Fibroblast of lung (primary cell): ENCODE data around the gene MICAL2. TPM values are rescaled to one million over a fixed set of nuclear protein-coding genes. Genes with fewer than 3 reads are reported as not detected.

Experiments
- DNase-seq, 2 donors: peaks; one replicate each; pipeline versions ENCODE4 v3.0.0 to v3.0.0-alpha.2; 2010; ENCODE audit warnings: low read depth in 2 of 2
- H2AFZ ChIP-seq: 2 replicates; pipeline ENCODE4 v1.5.1; 2012; ENCODE audit warnings: low read length, control low read depth, inconsistent platforms
- H3K27ac ChIP-seq: 2 replicates; pipeline ENCODE4 v1.5.1; 2011; ENCODE audit warnings: low read length, control low read depth; ENCODE audit not compliant: insufficient read depth
- H3K27me3 ChIP-seq: 2 replicates; pipeline ENCODE4 v1.5.1; 2011; ENCODE audit warnings: mild to moderate bottlenecking, low read length; ENCODE audit not compliant: control insufficient read depth, insufficient read depth
- H3K36me3 ChIP-seq: 2 replicates; pipeline ENCODE4 v1.5.1; 2011; ENCODE audit warnings: low read length; ENCODE audit not compliant: control insufficient read depth, insufficient read depth
- H3K4me1 ChIP-seq: 2 replicates; pipeline ENCODE4 v1.5.1; 2011; ENCODE audit warnings: low read length; ENCODE audit not compliant: control insufficient read depth, insufficient read depth; ENCODE audit errors: extremely low read depth
- H3K4me2 ChIP-seq: 2 replicates; pipeline ENCODE4 v1.5.1; 2011; ENCODE audit warnings: low read length, control low read depth; ENCODE audit not compliant: insufficient read depth; ENCODE audit errors: extremely low read depth
- H3K4me3 ChIP-seq, 4 experiments: fragments of 200-600 bp in 1 of 4; sonication (generic) in 1 of 4; replicated peaks in 1 of 4; 2 replicates each; pipeline ENCODE4 v1.5.1; 2011 to 2016; ENCODE audit warnings: low read length in 4 of 4, low read depth in 3 of 4, mild to moderate bottlenecking in 3 of 4, control low read depth in 2 of 4, inconsistent platforms in 1 of 4, mixed read lengths in 1 of 4; ENCODE audit not compliant: insufficient read depth in 1 of 4; ENCODE audit errors: control extremely low read depth in 1 of 4
- H3K79me2 ChIP-seq: 2 replicates; pipeline ENCODE4 v1.5.1; 2012; ENCODE audit warnings: mild to moderate bottlenecking, low read length, inconsistent platforms; ENCODE audit not compliant: control insufficient read depth, insufficient read depth
- H3K9ac ChIP-seq: 2 replicates; pipeline ENCODE4 v1.5.1; 2011; ENCODE audit warnings: mild to moderate bottlenecking, low read length, control low read depth; ENCODE audit not compliant: insufficient read depth
- H3K9me3 ChIP-seq: 2 replicates; pipeline ENCODE4 v1.5.1; 2012; ENCODE audit warnings: low read depth, low read length; ENCODE audit not compliant: control insufficient read depth, insufficient read depth
- H4K20me1 ChIP-seq: 2 replicates; pipeline ENCODE4 v1.5.1; 2011; ENCODE audit warnings: low read length; ENCODE audit not compliant: control insufficient read depth, insufficient read depth; ENCODE audit errors: extremely low read depth
- CTCF ChIP-seq, 2 donors: IDR thresholded peaks in 1 of 2; conservative IDR thresholded peaks in 1 of 2; 1 replicate in 1 of 2; 2 replicates in 1 of 2; pipeline ENCODE4 v1.5.1; 2011 to 2012; ENCODE audit warnings: low read length in 2 of 2, control low read depth in 1 of 2, inconsistent platforms in 1 of 2, low read depth in 1 of 2, mild to moderate bottlenecking in 1 of 2
- EZH2 ChIP-seq: IDR thresholded peaks from 2 replicates; pipeline ENCODE4 v1.5.1; 2012; ENCODE audit warnings: low read length, control low read depth, mild to moderate bottlenecking; ENCODE audit errors: missing control alignments
- polyA plus RNA-seq, 2 donors: library from polyadenylated mRNA; depleted of rRNA in 1 of 2; stranded (reverse) in 1 of 2; unstranded in 1 of 2; fragments of >200 nt; gene quantifications; 2 replicates each; pipeline ENCODE4 v1.2.1, GENCODE V29; 2011 to 2012; ENCODE audit warnings: missing spikeins in 1 of 2
- total RNA-seq: library from RNA; depleted of rRNA; stranded (reverse); fragments of >200 nt; gene quantifications from 2 replicates; pipeline ENCODE4 v1.2.1, GENCODE V29; 2014

Gene MICAL2
- total and polyA plus RNA-seq, 2 donors (not counting 1 experiment from before 2014, with no cell fraction given), result 78.5 to 275 TPM

GRCh38 chr11:12271826-12272366 is 161.5 kb downstream of the MICAL2 start:
- TF ChIP-seq CTCF (conservative IDR thresholded peaks at IDR 0.05 in 1 of 2, IDR thresholded peaks at IDR 0.05 in 1 of 2; ENCODE audit: low read depth in 1 of 2, low read length in 2 of 2) (no peak), EZH2 (no peak)
- Histone ChIP-seq H4K20me1 (no peaks in the 10 kb centered on the region), H3K4me1 (peaks cover 7% of the 10 kb centered on the region), H3K9ac (no peak overlapping the region), H3K4me2 (no peak overlapping the region), H3K79me2 (no peaks in the 10 kb centered on the region), H3K4me3 (no peak overlapping the region), H3K27me3 (no peaks in the 10 kb centered on the region), H3K36me3 (no peaks in the 10 kb centered on the region), H2AFZ (no peak overlapping the region), H3K27ac (no peak overlapping the region), H3K9me3 (no peaks in the 10 kb centered on the region)
- no peak for DNase-seq

GRCh38 chr11:12272821-12273617 is 162.6 kb downstream of the MICAL2 start:
- Histone ChIP-seq H3K4me3 (no peak overlapping the region), H4K20me1 (no peaks in the 10 kb centered on the region), H3K9me3 (no peaks in the 10 kb centered on the region), H3K79me2 (no peaks in the 10 kb centered on the region), H3K4me2 (no peak overlapping the region), H3K27me3 (no peaks in the 10 kb centered on the region), H3K27ac (no peak overlapping the region), H2AFZ (no peak overlapping the region), H3K4me1 (peaks cover 7% of the 10 kb centered on the region), H3K9ac (no peak overlapping the region), H3K36me3 (no peaks in the 10 kb centered on the region)
- DNase-seq, result peak in 1 of 2 donors; percentile 81
- TF ChIP-seq CTCF (conservative IDR thresholded peaks at IDR 0.05 in 1 of 2, IDR thresholded peaks at IDR 0.05 in 1 of 2; ENCODE audit: low read depth in 1 of 2, low read length in 2 of 2), result no peak

DNA sequence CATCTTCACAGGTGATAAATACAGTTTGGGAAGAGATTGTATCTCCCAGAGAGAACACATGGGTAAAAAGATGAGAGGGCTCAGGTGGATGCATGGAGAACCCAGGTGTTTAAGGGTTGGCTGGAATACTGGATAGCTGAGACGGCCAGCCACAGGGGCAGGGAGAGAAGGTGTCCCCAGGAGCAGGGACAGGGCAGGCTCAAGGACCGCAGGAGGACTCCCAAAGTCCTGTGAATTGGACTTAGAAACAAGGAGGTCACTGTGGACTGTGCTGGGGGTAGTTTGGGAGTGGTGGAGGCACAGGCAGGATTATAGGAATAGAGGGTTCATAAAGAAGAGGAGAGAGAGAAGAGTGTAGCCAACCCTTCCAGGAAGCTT is 163.2 kb downstream of the MICAL2 start:
- Histone ChIP-seq H3K27ac (no peak overlapping the region), H3K27me3 (no peaks in the 10 kb centered on the region), H3K4me2 (no peak overlapping the region), H2AFZ (no peak overlapping the region), H3K79me2 (no peaks in the 10 kb centered on the region), H3K4me1 (peaks cover 7% of the 10 kb centered on the region), H4K20me1 (no peaks in the 10 kb centered on the region), H3K36me3 (no peaks in the 10 kb centered on the region), H3K4me3 (no peak overlapping the region), H3K9ac (no peak overlapping the region), H3K9me3 (no peaks in the 10 kb centered on the region)
- DNase-seq, result no peak
- TF ChIP-seq CTCF (conservative IDR thresholded peaks at IDR 0.05 in 1 of 2, IDR thresholded peaks at IDR 0.05 in 1 of 2; ENCODE audit: low read depth in 1 of 2, low read length in 2 of 2) (no peak), EZH2 (no peak)
